CD4-positive, alpha-beta memory T cell (primary cell): ENCODE measurements around the gene ADAMTSL3. TPM values are rescaled to one million over a fixed set of nuclear protein-coding genes. Genes with fewer than 3 reads are reported as not detected.
"Not testable (repeated sequence)": the region's sequence is repeated elsewhere in the genome, so short reads cannot be mapped to it uniquely, and the experiment has no call there.

Experiments
- CTCF ChIA-PET: fragments of 350-600 bp; sonication (Branson Sonifier 250); formaldehyde crosslinking; loops from one replicate; lab custom pipeline; 2021; ENCODE audit warnings: inconsistent platforms; ENCODE audit not compliant: partially characterized antibody; lab: Charles Lee
- POLR2A ChIA-PET: fragments of 350-600 bp; sonication (Branson Sonifier 250); formaldehyde crosslinking; loops from one replicate; lab custom pipeline; 2021; ENCODE audit not compliant: partially characterized antibody; lab: Charles Lee
- DNase-seq, 5 donors: peaks; one replicate each; pipeline versions ENCODE4 v3.0.0 to v3.0.0-alpha.2; 2020 to 2022; ENCODE audit warnings: mixed read lengths in 1 of 5
- H3K27ac ChIP-seq: one replicate; pipeline ENCODE4 v1.7.0; 2013; ENCODE audit warnings: low read depth, low read length
- H3K27me3 ChIP-seq: 2 replicates; pipeline ENCODE4 v1.7.0; 2013; ENCODE audit warnings: mild to moderate bottlenecking, low read length, moderate library complexity; ENCODE audit not compliant: insufficient read depth
- H3K36me3 ChIP-seq: 2 replicates; pipeline ENCODE4 v1.7.0; 2013; ENCODE audit warnings: mild to moderate bottlenecking, low read length, moderate library complexity; ENCODE audit not compliant: insufficient read depth
- H3K4me1 ChIP-seq: 2 replicates; pipeline ENCODE4 v1.7.0; 2013; ENCODE audit warnings: mild to moderate bottlenecking, low read length, moderate library complexity; ENCODE audit not compliant: insufficient read depth
- H3K4me3 ChIP-seq, 2 donors: one replicate each; pipeline ENCODE4 v1.7.0; 2013; ENCODE audit warnings: low read length in 2 of 2, mild to moderate bottlenecking in 1 of 2
- H3K9me3 ChIP-seq, 2 donors: one replicate each; pipeline ENCODE4 v1.7.0; 2013; ENCODE audit warnings: low read length in 2 of 2, control low read depth in 1 of 2; ENCODE audit not compliant: control insufficient read depth in 1 of 2
- H3K27ac Mint-ChIP-seq, 7 donors: one replicate each; pipeline ENCODE4 v1.8.0; 2020 to 2021; ENCODE audit warnings: mixed read lengths in 7 of 7, mild to moderate bottlenecking in 6 of 7, inconsistent platforms in 3 of 7, moderate library complexity in 3 of 7
- H3K27me3 Mint-ChIP-seq, 2 donors: one replicate each; pipeline ENCODE4 v1.8.0; 2020 to 2021; ENCODE audit warnings: mixed read lengths in 2 of 2
- H3K36me3 Mint-ChIP-seq, 2 donors: one replicate each; pipeline ENCODE4 v1.8.0; 2020 to 2021; ENCODE audit warnings: mixed read lengths in 2 of 2, inconsistent platforms in 1 of 2, mild to moderate bottlenecking in 1 of 2
- H3K4me1 Mint-ChIP-seq, 4 donors: one replicate each; pipeline ENCODE4 v1.8.0; 2020 to 2021; ENCODE audit warnings: mixed read lengths in 4 of 4, mild to moderate bottlenecking in 1 of 4
- H3K4me3 Mint-ChIP-seq, 8 donors: one replicate each; pipeline ENCODE4 v1.8.0; 2020 to 2021; ENCODE audit warnings: mixed read lengths in 8 of 8, mild to moderate bottlenecking in 7 of 8, moderate library complexity in 6 of 8, inconsistent platforms in 3 of 8
- H3K9me3 Mint-ChIP-seq, 8 donors: one replicate each; pipeline ENCODE4 v1.8.0; 2020 to 2021; ENCODE audit warnings: mixed read lengths in 8 of 8, mild to moderate bottlenecking in 5 of 8, inconsistent platforms in 3 of 8, moderate library complexity in 1 of 8
- intact Hi-C: fragments of 100-400 bp; cut with micrococcal nuclease; formaldehyde crosslinking; loops from one replicate; pipeline ENCODE4 v1.15.1; 2023
- polyA plus RNA-seq, 2 donors: library from polyadenylated mRNA; unstranded; fragments of 300-500 nt; fragmentation: Illumina TruSeq; gene quantifications; one replicate each; pipeline ENCODE4 v1.2.3, GENCODE V29; 2021
- total RNA-seq, 2 experiments: library from RNA; stranded (reverse); gene quantifications; one replicate each; pipeline ENCODE4 v1.2.3, GENCODE V29; 2021

The ADAMTSL3 gene
- total and polyA plus RNA-seq, 4 experiments from 2014 or later: not detected

- Mint-ChIP-seq H3K36me3 (no peaks in the 10 kb centered on the region), H3K27me3 (peaks cover 0 to 2% of the 10 kb centered on the region in 2 donors), H3K9me3 (peaks cover 0 to 13% (median 0%) of the 10 kb centered on the region in 8 donors), H3K27ac (no peak overlapping the region), H3K4me3 (no peak overlapping the region), H3K4me1 (peaks cover 0 to 1% (median under 1%) of the 10 kb centered on the region in 4 donors)
- intact Hi-C loops: no loop called here
- Histone ChIP-seq H3K36me3 (no peaks in the 10 kb centered on the region), H3K27ac (no peak overlapping the region), H3K4me1 (no peaks in the 10 kb centered on the region), H3K27me3 (no peaks in the 10 kb centered on the region), H3K4me3 (no peak overlapping the region), H3K9me3 (no peaks in the 10 kb centered on the region)
- CTCF ChIA-PET: no interaction called here
- DNase-seq: no peak
- POLR2A ChIA-PET: no interaction called here
These were observed 93.8 kb downstream of the ADAMTSL3 start for GRCh38 chr15:83747718-83748110.

- Histone ChIP-seq H3K4me3 (no peak overlapping the region), H3K9me3 (no peaks in the 10 kb centered on the region), H3K27ac (no peak overlapping the region), H3K27me3 (no peaks in the 10 kb centered on the region), H3K4me1 (no peaks in the 10 kb centered on the region), H3K36me3 (no peaks in the 10 kb centered on the region)
- H3K27ac Mint-ChIP-seq: no peak overlapping the region
- H3K4me3 Mint-ChIP-seq: no peak overlapping the region
- intact Hi-C loops: no loop called here
- H3K9me3 Mint-ChIP-seq: peaks cover 0 to 9% (median 5%) of the 10 kb centered on the region in 8 donors
- POLR2A ChIA-PET: no interaction called here
- H3K27me3 Mint-ChIP-seq: no peaks in the 10 kb centered on the region
- CTCF ChIA-PET: no interaction called here
- DNase-seq: no peak
- no peaks in the 10 kb centered on the region for H3K36me3 Mint-ChIP-seq
- no peaks in the 10 kb centered on the region for H3K4me1 Mint-ChIP-seq
These were observed 100.1 kb downstream of the ADAMTSL3 start for GRCh38 chr15:83753872-83754493.

- H3K4me3 Mint-ChIP-seq, H3K36me3 Mint-ChIP-seq, DNase-seq, H3K4me1 ChIP-seq, H3K4me1 Mint-ChIP-seq, H3K9me3 Mint-ChIP-seq, H3K27ac Mint-ChIP-seq, CTCF ChIA-PET, intact Hi-C loops, H3K27me3 ChIP-seq, H3K27me3 Mint-ChIP-seq, H3K36me3 ChIP-seq, POLR2A ChIA-PET, H3K4me3 ChIP-seq, H3K9me3 ChIP-seq, H3K27ac ChIP-seq: not testable (repeated sequence)
These were observed 103.4 kb downstream of the ADAMTSL3 start for GRCh38 chr15:83757291-83757690.

GRCh38 chr15:83762367-83762766, 108.4 kb downstream of the ADAMTSL3 start:
- peaks cover 0 to 7% (median 5%) of the 10 kb centered on the region in 8 donors for H3K9me3 Mint-ChIP-seq
- Histone ChIP-seq H3K4me3 (no peak overlapping the region), H3K9me3 (no peaks in the 10 kb centered on the region), H3K4me1 (no peaks in the 10 kb centered on the region), H3K27ac (no peak overlapping the region), H3K27me3 (no peaks in the 10 kb centered on the region), H3K36me3 (no peaks in the 10 kb centered on the region)
- no peak for DNase-seq
- H3K4me1 Mint-ChIP-seq: no peaks in the 10 kb centered on the region
- intact Hi-C loops: no loop called here
- POLR2A ChIA-PET: no interaction called here
- CTCF ChIA-PET: interaction anchor here (0.6 kb wide), 1 partner anchor 469 kb away, joined by 3 read pairs; no protein-coding TSS in a partner anchor
- no peak overlapping the region for H3K27ac Mint-ChIP-seq
- H3K36me3 Mint-ChIP-seq: no peaks in the 10 kb centered on the region
- H3K4me3 Mint-ChIP-seq: no peak overlapping the region
- H3K27me3 Mint-ChIP-seq: no peaks in the 10 kb centered on the region

- Mint-ChIP-seq H3K36me3 (no peaks in the 10 kb centered on the region), H3K4me3 (no peak overlapping the region), H3K27ac (no peak overlapping the region), H3K9me3 (peaks cover 0 to 3% (median 2%) of the 10 kb centered on the region in 8 donors), H3K27me3 (peaks cover 0 to 2% of the 10 kb centered on the region in 2 donors), H3K4me1 (no peaks in the 10 kb centered on the region)
- DNase-seq: no peak
- H3K4me1 ChIP-seq: no peaks in the 10 kb centered on the region
- intact Hi-C loops: no loop called here
- H3K27ac ChIP-seq: no peak overlapping the region
- no peaks in the 10 kb centered on the region for H3K36me3 ChIP-seq
- ChIA-PET POLR2A (no interaction called here), CTCF (no interaction called here)
- no peaks in the 10 kb centered on the region for H3K9me3 ChIP-seq
- no peak overlapping the region for H3K4me3 ChIP-seq
- no peaks in the 10 kb centered on the region for H3K27me3 ChIP-seq
These were observed 110.4 kb downstream of the ADAMTSL3 start for GRCh38 chr15:83764201-83764838.

- intact Hi-C loops: no loop called here
- Mint-ChIP-seq H3K27me3 (peaks cover 0 to 2% of the 10 kb centered on the region in 2 donors), H3K4me1 (no peaks in the 10 kb centered on the region), H3K36me3 (no peaks in the 10 kb centered on the region), H3K4me3 (no peak overlapping the region), H3K9me3 (peaks cover 0 to 3% (median 1%) of the 10 kb centered on the region in 8 donors), H3K27ac (no peak overlapping the region)
- POLR2A ChIA-PET: no interaction called here
- CTCF ChIA-PET: no interaction called here
- H3K4me1 ChIP-seq: no peaks in the 10 kb centered on the region
- H3K9me3 ChIP-seq: no peaks in the 10 kb centered on the region
- no peak overlapping the region for H3K27ac ChIP-seq
- no peak for DNase-seq
- no peaks in the 10 kb centered on the region for H3K27me3 ChIP-seq
- no peak overlapping the region for H3K4me3 ChIP-seq
- no peaks in the 10 kb centered on the region for H3K36me3 ChIP-seq
These were observed 112.4 kb downstream of the ADAMTSL3 start for GRCh38 chr15:83766339-83766738.

GRCh38 chr15:83767741-83768140, 113.8 kb downstream of the ADAMTSL3 start:
- Histone ChIP-seq H3K9me3 (no peaks in the 10 kb centered on the region), H3K27ac (no peak overlapping the region), H3K4me1 (no peaks in the 10 kb centered on the region), H3K36me3 (no peaks in the 10 kb centered on the region), H3K27me3 (no peaks in the 10 kb centered on the region), H3K4me3 (no peak overlapping the region)
- no peak for DNase-seq
- Mint-ChIP-seq H3K27me3 (peaks cover 0 to 2% of the 10 kb centered on the region in 2 donors), H3K27ac (no peak overlapping the region), H3K9me3 (peaks cover 0 to 3% (median 0%) of the 10 kb centered on the region in 8 donors), H3K4me3 (peak overlapping the region in 1 of 8 donors; percentile 49), H3K4me1 (no peaks in the 10 kb centered on the region), H3K36me3 (no peaks in the 10 kb centered on the region)
- ChIA-PET POLR2A (no interaction called here), CTCF (no interaction called here)
- intact Hi-C loops: no loop called here
